SK-N-SH (cell line): ENCODE measurements around the gene TNNT3. TPM values are rescaled to one million over a fixed set of nuclear protein-coding genes. Genes with fewer than 3 reads are reported as not detected.

Experiments
- CTCF ChIA-PET: fragments of 300-600, 350-600 bp; formaldehyde crosslinking; extraction: SDS; loops from one replicate; lab custom pipeline; 2021; lab: Yijun Ruan, JAX
- POLR2A ChIA-PET: fragments of 350-600 bp; sonication (Branson Sonifier 250); formaldehyde crosslinking; extraction: SDS; loops from one replicate; lab custom pipeline; 2020; ENCODE audit warnings: antibody characterized with exemption, inconsistent platforms; lab: Yijun Ruan, JAX
- DNase-seq: peaks from one replicate; pipeline ENCODE4 v3.0.0; 2012
- H2AFZ ChIP-seq: fragments of 200-600 bp; sonication (generic); 2 replicates; pipeline ENCODE4 v1.8.1; 2016; ENCODE audit warnings: antibody characterized with exemption, mild to moderate bottlenecking, low read depth
- H3F3A ChIP-seq: fragments of 200-600 bp; sonication (generic); replicated peaks from 2 replicates; pipeline ENCODE3; 2016; ENCODE audit warnings: antibody characterized with exemption, mild to moderate bottlenecking; ENCODE audit not compliant: insufficient read depth
- H3K27ac ChIP-seq, 2 experiments: fragments of 200-500 bp in 1 of 2; fragments of 200-600 bp in 1 of 2; sonication (Bioruptor generic) in 1 of 2; sonication (generic), shearing (Covaris generic) in 1 of 2; 2 replicates each; pipeline versions ENCODE4 v1.5.1 to v1.6.1; 2014 to 2016; ENCODE audit warnings: low read depth in 2 of 2, inconsistent platforms in 1 of 2, low read length in 1 of 2, mild to moderate bottlenecking in 1 of 2, mixed read lengths in 1 of 2
- H3K27me3 ChIP-seq: fragments of 200-600 bp; sonication (generic), shearing (Covaris generic); 2 replicates; pipeline ENCODE4 v1.6.1; 2016; ENCODE audit warnings: mixed run types; ENCODE audit not compliant: insufficient read depth
- H3K36me3 ChIP-seq, 2 experiments: fragments of 200-500 bp in 1 of 2; fragments of 200-600 bp in 1 of 2; sonication (Bioruptor generic) in 1 of 2; sonication (generic) in 1 of 2; replicated peaks in 1 of 2; 2 replicates each; pipeline versions ENCODE3 to v1.5.1; 2014 to 2016; ENCODE audit warnings: low read length in 1 of 2, mild to moderate bottlenecking in 1 of 2; ENCODE audit not compliant: insufficient read depth in 2 of 2, control insufficient read depth in 1 of 2
- H3K4me1 ChIP-seq, 2 experiments: fragments of 200-500 bp in 1 of 2; fragments of 200-600 bp in 1 of 2; sonication (Bioruptor generic) in 1 of 2; sonication (generic), shearing (Covaris generic) in 1 of 2; 2 replicates each; pipeline versions ENCODE4 v1.5.1 to v1.6.1; 2014 to 2016; ENCODE audit warnings: low read depth in 1 of 2, low read length in 1 of 2, mixed run types in 1 of 2; ENCODE audit not compliant: insufficient read depth in 2 of 2, control insufficient read depth in 1 of 2
- H3K4me2 ChIP-seq: fragments of 200-600 bp; sonication (generic), shearing (Covaris generic); 2 replicates; pipeline ENCODE4 v1.6.1; 2017; ENCODE audit warnings: mixed run types
- H3K4me3 ChIP-seq, 2 experiments: fragments of 200-500 bp in 1 of 2; fragments of 200-600 bp in 1 of 2; sonication (Bioruptor generic) in 1 of 2; sonication (generic), shearing (Covaris generic) in 1 of 2; 2 replicates each; pipeline versions ENCODE4 v1.5.1 to v1.8.1; 2014 to 2016; ENCODE audit warnings: low read depth in 2 of 2, inconsistent platforms in 1 of 2, low read length in 1 of 2, mild to moderate bottlenecking in 1 of 2, mixed read lengths in 1 of 2, moderate library complexity in 1 of 2
- H3K79me2 ChIP-seq: fragments of 200-600 bp; sonication (generic); 2 replicates; pipeline ENCODE4 v1.8.1; 2017; ENCODE audit warnings: mild to moderate bottlenecking; ENCODE audit not compliant: insufficient read depth
- H3K9ac ChIP-seq: fragments of 200-600 bp; sonication (generic); 2 replicates; pipeline ENCODE4 v1.6.1; 2017; ENCODE audit warnings: mixed run types
- H3K9me2 ChIP-seq: fragments of 200-600 bp; sonication (generic); 2 replicates; pipeline ENCODE4 v1.6.1; 2017; ENCODE audit warnings: mixed run types
- H3K9me3 ChIP-seq: fragments of 200-600 bp; sonication (generic); 2 replicates; pipeline ENCODE4 v1.6.1; 2017; ENCODE audit warnings: mixed run types, mild to moderate bottlenecking, moderate library complexity
- H4K20me1 ChIP-seq: fragments of 200-600 bp; sonication (generic); 2 replicates; pipeline ENCODE4 v1.6.1; 2017; ENCODE audit warnings: mild to moderate bottlenecking, mixed run types; ENCODE audit not compliant: insufficient read depth
- CHD2 ChIP-seq: fragments of 150-350 bp; IDR thresholded peaks from 2 replicates; pipeline ENCODE4 v1.6.1; 2018; ENCODE audit warnings: low read length; ENCODE audit not compliant: partially characterized antibody
- ELF1 ChIP-seq: IDR thresholded peaks from 2 replicates; pipeline ENCODE4 v1.4.0; 2012
- EZH2phosphoT487 ChIP-seq: fragments of 200-600 bp; sonication (generic); IDR thresholded peaks from 2 replicates; pipeline ENCODE4 v1.6.1; 2017; ENCODE audit warnings: low read depth, mixed run types, mild to moderate bottlenecking, antibody characterized with exemption, moderate library complexity, borderline replicate concordance
- FOXM1 ChIP-seq: IDR thresholded peaks from 2 replicates; pipeline ENCODE4 v1.4.0; 2012; ENCODE audit warnings: low read depth, mild to moderate bottlenecking
- GATA2 ChIP-seq: sonication (generic); formaldehyde crosslinking; IDR thresholded peaks from 2 replicates; pipeline ENCODE4 v1.5.0; 2020; ENCODE audit warnings: mild to moderate bottlenecking, missing genetic modification reagents
- JUND ChIP-seq: IDR thresholded peaks from 2 replicates; pipeline ENCODE4 v1.4.0; 2012
- MXI1 ChIP-seq: IDR thresholded peaks from 2 replicates; pipeline ENCODE4 v1.6.1; 2012; ENCODE audit warnings: mild to moderate bottlenecking, low read depth, low read length, improper control_type of control experiment
- NRF1 ChIP-seq: IDR thresholded peaks from 2 replicates; pipeline ENCODE4 v1.6.1; 2012; ENCODE audit warnings: low read depth, mild to moderate bottlenecking, low read length
- SIN3A ChIP-seq: IDR thresholded peaks from 2 replicates; pipeline ENCODE4 v1.6.1; 2012; ENCODE audit warnings: low read depth, mild to moderate bottlenecking, low read length, moderate library complexity, borderline replicate concordance
- SMC3 ChIP-seq: IDR thresholded peaks from 2 replicates; pipeline ENCODE4 v1.6.1; 2012; ENCODE audit warnings: low read depth, low read length, improper control_type of control experiment
- TCF12 ChIP-seq: IDR thresholded peaks from 2 replicates; pipeline ENCODE4 v1.4.0; 2012
- TEAD4 ChIP-seq: IDR thresholded peaks from 2 replicates; pipeline ENCODE4 v1.4.0; 2012; ENCODE audit warnings: mild to moderate bottlenecking, borderline replicate concordance; ENCODE audit not compliant: insufficient read depth
- WGBS: methylation state at CpG from one replicate; pipeline ENCODE4 v1.1.6; 2017; ENCODE audit warnings: low lambda C conversion rate; 5-methylcytosine and 5-hydroxymethylcytosine counted together
- polyA plus RNA-seq, 3 experiments: library from polyadenylated mRNA; depleted of rRNA; stranded (reverse); fragments of >200 nt; gene quantifications; 2 replicates each; pipeline ENCODE4 v1.2.3, GENCODE V29; 2012
- TF ChIP-seq, protein P1 (sequence below): IDR thresholded peaks from 2 replicates; pipeline ENCODE4 v1.4.0; 2012; ENCODE audit warnings: low read depth, borderline replicate concordance
- TF ChIP-seq, protein P2 (sequence below): fragments of 150-350 bp; IDR thresholded peaks from 2 replicates; pipeline ENCODE4 v1.6.1; 2016; ENCODE audit warnings: mild to moderate bottlenecking, low read depth, low read length

The TNNT3 gene
- polyA plus RNA-seq, 1 of the 3 experiments (the other 2 are of a cell fraction): not detected

DNA sequence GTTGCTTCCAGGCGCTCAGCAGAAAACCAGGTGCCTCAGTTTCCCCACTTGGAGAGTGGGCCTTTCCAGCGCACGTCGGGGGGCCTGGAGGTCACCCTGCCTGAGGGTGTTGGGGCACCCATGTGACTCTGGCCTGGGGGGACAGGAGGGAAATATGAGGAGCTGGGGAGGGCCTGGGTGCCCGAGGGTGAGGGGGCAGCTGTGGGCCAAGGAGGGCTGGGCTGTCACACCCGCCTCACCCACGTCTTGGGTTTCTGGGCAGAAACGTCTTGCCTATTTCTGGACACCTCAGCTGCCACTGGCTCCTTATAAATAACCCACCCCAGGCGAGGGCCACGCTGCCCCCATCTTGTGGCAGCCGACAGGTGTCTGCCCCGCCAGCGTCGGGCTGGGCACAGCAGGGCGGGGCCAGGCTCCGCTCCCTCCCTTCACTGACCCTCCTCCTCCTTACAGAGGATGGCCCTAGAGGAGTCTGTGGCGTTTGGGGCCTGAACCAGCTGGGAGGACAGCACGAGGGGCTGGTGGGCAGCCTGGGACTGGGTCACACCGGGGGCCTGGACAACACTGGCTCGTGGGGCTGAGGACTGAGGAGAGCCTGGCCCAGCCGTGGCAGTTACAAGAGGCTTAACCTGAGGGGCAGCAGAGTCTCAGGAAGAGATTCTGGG, 1.5 kb downstream of the TNNT3 start:
- peaks cover 0 to 21% of the 10 kb centered on the region in 2 experiments; a peak in 1 of 4 replicates for H3K4me1 ChIP-seq
- no peaks in the 10 kb centered on the region for H3K27me3 ChIP-seq
- H3K9me2 ChIP-seq: no peaks in the 10 kb centered on the region
- TF ChIP-seq MXI1 (no peak), TCF12 (no peak), SMC3 (no peak), ELF1 (no peak), NRF1 (no peak), EZH2phosphoT487 (no peak), GATA2 (CRISPR knock-in tag) (no peak), TEAD4 (no peak), FOXM1 (no peak), JUND (no peak), CHD2 (no peak)
- TF ChIP-seq, protein P1, sequence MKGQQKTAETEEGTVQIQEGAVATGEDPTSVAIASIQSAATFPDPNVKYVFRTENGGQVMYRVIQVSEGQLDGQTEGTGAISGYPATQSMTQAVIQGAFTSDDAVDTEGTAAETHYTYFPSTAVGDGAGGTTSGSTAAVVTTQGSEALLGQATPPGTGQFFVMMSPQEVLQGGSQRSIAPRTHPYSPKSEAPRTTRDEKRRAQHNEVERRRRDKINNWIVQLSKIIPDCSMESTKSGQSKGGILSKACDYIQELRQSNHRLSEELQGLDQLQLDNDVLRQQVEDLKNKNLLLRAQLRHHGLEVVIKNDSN: no peak
- H3F3A ChIP-seq: no peaks in the 10 kb centered on the region
- no peaks in the 10 kb centered on the region for H4K20me1 ChIP-seq
- no peak overlapping the region for H2AFZ ChIP-seq
- H3K9me3 ChIP-seq: no peaks in the 10 kb centered on the region
- H3K27ac ChIP-seq: no peak overlapping the region; a peak in 1 of 4 replicates
- DNase-seq: peak; percentile 46
- no peaks in the 10 kb centered on the region for H3K36me3 ChIP-seq
- no peak overlapping the region for H3K4me2 ChIP-seq
- ChIA-PET CTCF (interaction anchor here (0.9 to 5.1 kb wide), 10 partner anchors 13 to 268 kb away, joined by 3 to 40 read pairs (median 7); partner anchors contain the start of genes PRR33 and TNNI2), POLR2A (interaction anchor here (1.1 kb wide), 1 partner anchor 39 kb away, joined by 3 read pairs; no protein-coding TSS in a partner anchor)
- no peaks in the 10 kb centered on the region for H3K79me2 ChIP-seq
- no peak overlapping the region for H3K4me3 ChIP-seq
- 79% methylated on average over 13 of the region's 21 CpGs for WGBS
- no peak overlapping the region for H3K9ac ChIP-seq

DNA sequence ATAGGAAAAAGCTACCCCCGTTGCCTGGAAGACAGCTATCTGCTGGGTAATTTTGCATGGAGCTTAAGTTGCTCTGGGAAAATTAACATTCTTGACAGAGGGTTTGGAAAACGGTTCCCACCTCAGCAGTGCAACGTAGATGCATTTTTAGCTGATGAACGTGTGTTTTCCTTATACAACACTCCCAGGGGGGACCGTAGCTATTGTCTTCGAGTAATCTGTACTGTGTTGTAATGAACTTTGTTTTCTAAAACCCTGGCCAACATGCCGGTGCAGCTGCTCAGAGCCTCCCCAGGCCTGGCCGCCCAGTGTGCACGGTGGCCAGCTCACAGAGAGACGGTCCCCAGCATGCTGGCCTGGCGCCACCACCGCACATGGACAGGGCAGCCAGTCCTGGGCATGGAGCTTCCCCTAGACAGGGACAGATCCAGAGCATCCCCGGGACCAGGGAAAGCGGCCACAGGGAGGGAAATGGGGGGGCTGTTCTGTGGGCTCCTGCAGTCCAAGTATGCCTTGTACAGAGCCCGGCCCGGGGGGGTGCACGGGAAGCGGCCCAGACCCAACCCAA, 2.2 kb downstream of the TNNT3 start:
- Histone ChIP-seq H3F3A (no peaks in the 10 kb centered on the region), H3K9ac (no peak overlapping the region), H3K4me3 (no peak overlapping the region), H3K27ac (no peak overlapping the region; a peak in 1 of 4 replicates), H3K36me3 (no peaks in the 10 kb centered on the region), H3K27me3 (no peaks in the 10 kb centered on the region), H2AFZ (no peak overlapping the region), H3K9me2 (no peaks in the 10 kb centered on the region), H3K4me2 (no peak overlapping the region), H4K20me1 (no peaks in the 10 kb centered on the region), H3K9me3 (no peaks in the 10 kb centered on the region), H3K79me2 (no peaks in the 10 kb centered on the region), H3K4me1 (peaks cover 0 to 21% of the 10 kb centered on the region in 2 experiments; a peak in 1 of 4 replicates)
- ChIA-PET CTCF (interaction anchor here (0.8 to 5.1 kb wide), 13 partner anchors 14 to 270 kb away, joined by 3 to 40 read pairs (median 4); partner anchors contain the start of genes PRR33 and TNNI2), POLR2A (interaction anchor here (1.1 kb wide), 1 partner anchor 39 kb away, joined by 3 read pairs; no protein-coding TSS in a partner anchor)
- 35% methylated on average over 9 of the region's 18 CpGs for WGBS
- no peak for TF ChIP-seq SIN3A
- TF ChIP-seq JUND: no peak
- peak; percentile 53; the same call in 1 of the 2 replicates for TF ChIP-seq MXI1
- TF ChIP-seq, protein P2, sequence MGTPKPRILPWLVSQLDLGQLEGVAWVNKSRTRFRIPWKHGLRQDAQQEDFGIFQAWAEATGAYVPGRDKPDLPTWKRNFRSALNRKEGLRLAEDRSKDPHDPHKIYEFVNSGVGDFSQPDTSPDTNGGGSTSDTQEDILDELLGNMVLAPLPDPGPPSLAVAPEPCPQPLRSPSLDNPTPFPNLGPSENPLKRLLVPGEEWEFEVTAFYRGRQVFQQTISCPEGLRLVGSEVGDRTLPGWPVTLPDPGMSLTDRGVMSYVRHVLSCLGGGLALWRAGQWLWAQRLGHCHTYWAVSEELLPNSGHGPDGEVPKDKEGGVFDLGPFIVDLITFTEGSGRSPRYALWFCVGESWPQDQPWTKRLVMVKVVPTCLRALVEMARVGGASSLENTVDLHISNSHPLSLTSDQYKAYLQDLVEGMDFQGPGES: no peak
- TF ChIP-seq EZH2phosphoT487: no peak
- DNase-seq: peak; percentile 72
